ENCODE results near the gene RXRG.

- TF ChIP-seq CREM (CRISPR knock-in tag; IDR thresholded peaks at IDR 0.05), result no peak
- TF ChIP-seq CTCF (IDR thresholded peaks at IDR 0.05), result no peak
- TF ChIP-seq E2F5 (CRISPR knock-in tag; IDR thresholded peaks at IDR 0.05), result no peak
- no peak for TF ChIP-seq SP1 (CRISPR knock-in tag; conservative IDR thresholded peaks at IDR 0.05)
- no peak for TF ChIP-seq ELF4 (CRISPR knock-in tag; IDR thresholded peaks at IDR 0.05; ENCODE audit: low read depth)
- no peak for TF ChIP-seq FOXP4 (CRISPR knock-in tag; IDR thresholded peaks at IDR 0.05)
- no peak for TF ChIP-seq MAX (CRISPR knock-in tag; IDR thresholded peaks at IDR 0.05)
- TF ChIP-seq, protein P1, sequence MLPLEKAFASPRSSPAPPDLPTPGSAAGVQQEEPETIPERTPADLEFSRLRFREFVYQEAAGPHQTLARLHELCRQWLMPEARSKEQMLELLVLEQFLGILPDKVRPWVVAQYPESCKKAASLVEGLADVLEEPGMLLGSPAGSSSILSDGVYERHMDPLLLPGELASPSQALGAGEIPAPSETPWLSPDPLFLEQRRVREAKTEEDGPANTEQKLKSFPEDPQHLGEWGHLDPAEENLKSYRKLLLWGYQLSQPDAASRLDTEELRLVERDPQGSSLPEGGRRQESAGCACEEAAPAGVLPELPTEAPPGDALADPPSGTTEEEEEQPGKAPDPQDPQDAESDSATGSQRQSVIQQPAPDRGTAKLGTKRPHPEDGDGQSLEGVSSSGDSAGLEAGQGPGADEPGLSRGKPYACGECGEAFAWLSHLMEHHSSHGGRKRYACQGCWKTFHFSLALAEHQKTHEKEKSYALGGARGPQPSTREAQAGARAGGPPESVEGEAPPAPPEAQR (CRISPR knock-in tag; IDR thresholded peaks at IDR 0.05), result no peak
- no peak for TF ChIP-seq ETV6 (CRISPR knock-in tag; IDR thresholded peaks at IDR 0.05)
- TF ChIP-seq TEAD4 (CRISPR knock-in tag; IDR thresholded peaks at IDR 0.05), result no peak
- no peak for TF ChIP-seq FOXK1 (CRISPR knock-in tag; IDR thresholded peaks at IDR 0.05)
- TF ChIP-seq, protein P2, sequence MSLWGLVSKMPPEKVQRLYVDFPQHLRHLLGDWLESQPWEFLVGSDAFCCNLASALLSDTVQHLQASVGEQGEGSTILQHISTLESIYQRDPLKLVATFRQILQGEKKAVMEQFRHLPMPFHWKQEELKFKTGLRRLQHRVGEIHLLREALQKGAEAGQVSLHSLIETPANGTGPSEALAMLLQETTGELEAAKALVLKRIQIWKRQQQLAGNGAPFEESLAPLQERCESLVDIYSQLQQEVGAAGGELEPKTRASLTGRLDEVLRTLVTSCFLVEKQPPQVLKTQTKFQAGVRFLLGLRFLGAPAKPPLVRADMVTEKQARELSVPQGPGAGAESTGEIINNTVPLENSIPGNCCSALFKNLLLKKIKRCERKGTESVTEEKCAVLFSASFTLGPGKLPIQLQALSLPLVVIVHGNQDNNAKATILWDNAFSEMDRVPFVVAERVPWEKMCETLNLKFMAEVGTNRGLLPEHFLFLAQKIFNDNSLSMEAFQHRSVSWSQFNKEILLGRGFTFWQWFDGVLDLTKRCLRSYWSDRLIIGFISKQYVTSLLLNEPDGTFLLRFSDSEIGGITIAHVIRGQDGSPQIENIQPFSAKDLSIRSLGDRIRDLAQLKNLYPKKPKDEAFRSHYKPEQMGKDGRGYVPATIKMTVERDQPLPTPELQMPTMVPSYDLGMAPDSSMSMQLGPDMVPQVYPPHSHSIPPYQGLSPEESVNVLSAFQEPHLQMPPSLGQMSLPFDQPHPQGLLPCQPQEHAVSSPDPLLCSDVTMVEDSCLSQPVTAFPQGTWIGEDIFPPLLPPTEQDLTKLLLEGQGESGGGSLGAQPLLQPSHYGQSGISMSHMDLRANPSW (CRISPR knock-in tag; conservative IDR thresholded peaks at IDR 0.05; ENCODE audit: low read depth), result no peak
Measured at GRCh38 chr1:165397944-165398343, 47.0 kb downstream of the RXRG start.

All from WTC11 (cell line).